22Rv1 (cell line): ENCODE results near the gene ADCY9.
"Not testable (repeated sequence)": the region's sequence is repeated elsewhere in the genome, so short reads cannot be mapped to it uniquely, and the experiment has no call there.

Experiments used
- H3K27ac ChIP-seq: fragments of 450-650 bp; 2 replicates; pipeline ENCODE4 v1.5.1; 2017
- ZFX ChIP-seq: fragments of 450-650 bp; IDR thresholded peaks from 2 replicates; pipeline ENCODE4 v1.6.1; 2017; ENCODE audit warnings: antibody characterized with exemption, borderline replicate concordance
- TF ChIP-seq, protein P1 (sequence below): fragments of 450-650 bp; IDR thresholded peaks from 2 replicates; pipeline ENCODE4 v1.5.1; 2017; ENCODE audit warnings: mild to moderate bottlenecking

ADCY9 gene

DNA sequence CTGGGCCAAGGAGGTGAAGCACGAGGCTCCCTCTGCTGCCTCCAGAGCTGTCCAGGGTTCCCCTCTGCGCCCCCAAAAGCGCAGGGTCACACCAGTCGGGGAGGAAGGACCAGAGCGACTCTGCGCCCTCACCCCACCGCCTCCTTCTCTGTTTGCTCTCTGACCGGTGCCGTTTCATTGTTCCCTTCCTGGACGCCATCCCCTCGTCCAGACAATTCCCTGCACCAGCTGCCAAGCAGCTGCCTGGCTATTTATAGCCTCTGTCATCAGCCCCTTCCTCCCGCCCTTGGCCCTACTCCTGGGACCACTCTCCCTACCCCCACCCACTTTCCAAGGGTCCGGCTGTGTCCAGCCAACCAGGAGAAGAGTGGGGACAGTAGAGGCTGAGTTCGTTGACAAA lies 167.0 kb downstream of the ADCY9 start:
- TF ChIP-seq, protein P1, sequence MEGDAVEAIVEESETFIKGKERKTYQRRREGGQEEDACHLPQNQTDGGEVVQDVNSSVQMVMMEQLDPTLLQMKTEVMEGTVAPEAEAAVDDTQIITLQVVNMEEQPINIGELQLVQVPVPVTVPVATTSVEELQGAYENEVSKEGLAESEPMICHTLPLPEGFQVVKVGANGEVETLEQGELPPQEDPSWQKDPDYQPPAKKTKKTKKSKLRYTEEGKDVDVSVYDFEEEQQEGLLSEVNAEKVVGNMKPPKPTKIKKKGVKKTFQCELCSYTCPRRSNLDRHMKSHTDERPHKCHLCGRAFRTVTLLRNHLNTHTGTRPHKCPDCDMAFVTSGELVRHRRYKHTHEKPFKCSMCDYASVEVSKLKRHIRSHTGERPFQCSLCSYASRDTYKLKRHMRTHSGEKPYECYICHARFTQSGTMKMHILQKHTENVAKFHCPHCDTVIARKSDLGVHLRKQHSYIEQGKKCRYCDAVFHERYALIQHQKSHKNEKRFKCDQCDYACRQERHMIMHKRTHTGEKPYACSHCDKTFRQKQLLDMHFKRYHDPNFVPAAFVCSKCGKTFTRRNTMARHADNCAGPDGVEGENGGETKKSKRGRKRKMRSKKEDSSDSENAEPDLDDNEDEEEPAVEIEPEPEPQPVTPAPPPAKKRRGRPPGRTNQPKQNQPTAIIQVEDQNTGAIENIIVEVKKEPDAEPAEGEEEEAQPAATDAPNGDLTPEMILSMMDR: no peak
- TF ChIP-seq ZFX: no peak
- H3K27ac ChIP-seq: no peak overlapping the region

DNA sequence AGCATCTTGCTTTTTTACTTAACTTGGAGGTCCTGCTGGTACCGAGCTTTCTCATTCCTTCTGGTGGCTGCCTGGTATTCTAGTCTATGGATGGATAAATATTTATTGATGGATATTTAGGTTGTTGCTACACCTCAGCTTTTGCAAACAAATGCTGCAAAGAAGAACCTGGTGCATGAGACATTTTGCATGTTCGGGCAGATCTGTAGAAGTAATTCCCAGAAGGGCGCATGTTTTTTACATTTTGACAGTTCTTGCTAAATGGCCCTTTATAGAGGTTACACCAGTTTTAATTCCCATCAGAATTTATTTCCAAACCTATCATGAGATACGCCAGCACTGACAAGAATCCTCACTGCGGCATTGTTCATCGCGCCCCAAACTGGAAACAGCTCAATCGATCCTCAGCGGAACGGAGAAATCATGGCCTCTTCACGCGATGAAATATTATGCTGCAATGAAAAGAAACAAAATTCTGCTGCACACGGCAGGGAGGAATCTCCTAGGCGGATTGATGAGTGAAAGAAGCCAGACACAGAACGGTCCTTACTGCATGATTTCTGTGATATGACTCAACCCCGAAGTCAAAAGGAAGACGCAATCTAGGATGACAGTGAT lies 167.8 kb downstream of the ADCY9 start:
- H3K27ac ChIP-seq: no peak overlapping the region
- TF ChIP-seq, protein P1: no peak
- TF ChIP-seq ZFX: no peak

DNA sequence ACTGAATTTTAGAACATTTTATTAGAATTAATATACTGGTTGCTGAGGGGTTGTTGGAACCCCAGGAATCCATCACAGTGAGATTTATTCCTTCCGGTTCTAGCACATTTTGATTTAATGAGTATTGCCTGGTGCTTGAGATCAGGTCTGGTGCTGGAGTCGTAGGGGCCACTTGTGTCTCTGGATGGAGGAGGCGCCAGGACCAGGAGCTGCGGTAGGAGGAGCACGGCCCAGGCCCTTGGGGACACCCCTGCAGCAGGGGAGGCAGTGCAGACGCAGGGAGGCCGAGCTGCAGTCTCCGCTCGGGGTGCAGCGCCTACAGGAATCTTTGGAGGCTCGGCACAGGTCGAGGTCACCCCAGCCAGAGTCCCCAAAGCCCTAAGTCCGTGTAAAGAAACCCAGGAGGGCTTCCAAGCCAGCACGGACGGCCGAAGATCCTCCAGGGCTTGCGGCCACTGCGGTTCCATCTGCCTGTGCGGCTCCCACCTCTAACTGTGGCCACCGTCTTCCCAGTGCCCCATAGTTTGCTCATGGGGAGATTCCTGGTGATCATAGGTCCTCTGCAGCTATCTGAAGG lies 169.6 kb downstream of the ADCY9 start:
- TF ChIP-seq ZFX: no peak
- TF ChIP-seq, protein P1: no peak

DNA sequence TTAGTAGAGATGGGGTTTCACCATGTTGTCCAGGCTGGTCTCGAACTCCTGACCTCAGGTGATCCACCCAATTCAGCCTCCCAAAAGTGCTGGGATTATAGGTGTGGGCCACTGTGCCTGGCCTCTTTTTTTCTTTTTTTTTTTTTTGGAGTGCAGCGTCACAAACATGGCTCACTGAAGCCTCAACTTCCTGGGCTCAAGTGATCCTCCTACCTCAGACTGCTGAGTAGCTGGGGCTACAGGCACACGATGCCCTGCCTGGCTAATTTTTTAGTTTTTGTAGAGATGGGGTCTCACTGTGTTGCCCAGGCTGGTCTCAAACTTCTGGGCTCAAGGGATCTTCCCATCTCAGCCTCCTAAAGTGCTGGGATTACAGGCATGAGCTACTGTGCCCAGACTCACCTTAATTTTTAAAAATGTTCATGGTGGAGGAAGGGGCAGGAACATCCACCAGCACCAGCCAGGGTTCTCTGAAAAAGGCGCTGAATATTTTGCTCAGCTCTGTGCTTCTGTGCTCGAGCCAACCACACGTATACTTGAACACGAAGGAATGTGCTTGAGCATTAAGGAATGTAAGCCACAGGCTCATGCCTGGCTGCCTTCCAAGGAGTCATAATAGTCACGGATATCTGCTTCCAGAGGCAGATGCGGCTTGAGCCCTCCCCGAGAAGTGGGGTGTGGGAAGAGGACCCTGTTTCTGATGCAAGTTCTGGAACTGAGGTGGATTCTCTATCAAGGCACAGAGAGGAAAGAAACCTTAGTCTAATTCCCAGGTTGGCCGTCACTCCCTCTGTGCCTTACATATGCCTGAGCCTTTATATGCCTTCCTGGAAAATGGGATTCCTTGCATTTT lies 170.3 kb downstream of the ADCY9 start:
- TF ChIP-seq ZFX: no peak
- TF ChIP-seq, protein P1: no peak
- H3K27ac ChIP-seq: no peak overlapping the region

More for the DNA sequence above, 169.6 kb downstream of the ADCY9 start:
- no peak overlapping the region for H3K27ac ChIP-seq

DNA sequence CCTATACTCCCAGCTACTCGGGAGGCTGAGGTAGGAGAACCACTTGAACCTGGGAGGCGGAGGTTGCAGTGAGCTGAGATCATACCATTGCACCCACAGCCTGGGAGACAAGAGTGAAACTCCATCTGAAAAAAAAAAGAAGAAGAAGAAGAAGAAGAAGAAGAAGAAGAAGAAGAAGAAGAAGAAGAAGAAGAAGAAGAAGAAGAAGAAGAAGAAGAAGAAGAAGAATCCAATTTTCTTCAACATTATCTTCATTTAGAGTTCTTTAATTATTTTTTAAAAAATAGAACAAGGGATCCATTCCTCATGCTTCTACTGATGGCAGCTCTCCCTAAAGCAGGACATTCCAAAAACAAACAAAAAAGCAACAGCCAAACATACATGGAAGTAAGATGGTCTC lies 171.8 kb downstream of the ADCY9 start:
- not testable (repeated sequence) for H3K27ac ChIP-seq

DNA sequence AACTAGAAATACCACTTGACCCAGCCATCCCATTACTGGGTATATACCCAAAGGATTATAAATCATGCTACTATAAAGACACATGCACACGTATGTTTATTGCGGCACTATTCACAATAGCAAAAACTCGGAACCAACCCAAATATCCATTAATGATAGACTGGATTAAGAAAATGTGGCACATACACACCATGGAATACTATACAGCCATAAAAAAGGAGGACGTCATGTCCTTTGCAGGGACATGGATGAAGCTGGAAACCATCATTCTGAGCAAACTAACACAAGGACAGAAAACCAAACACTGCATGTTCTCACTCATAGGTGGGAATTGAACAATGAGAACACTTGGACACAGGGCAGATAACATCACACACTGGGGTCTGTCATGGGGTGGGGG lies 174.1 kb downstream of the ADCY9 start:
- not testable (repeated sequence) for H3K27ac ChIP-seq

DNA sequence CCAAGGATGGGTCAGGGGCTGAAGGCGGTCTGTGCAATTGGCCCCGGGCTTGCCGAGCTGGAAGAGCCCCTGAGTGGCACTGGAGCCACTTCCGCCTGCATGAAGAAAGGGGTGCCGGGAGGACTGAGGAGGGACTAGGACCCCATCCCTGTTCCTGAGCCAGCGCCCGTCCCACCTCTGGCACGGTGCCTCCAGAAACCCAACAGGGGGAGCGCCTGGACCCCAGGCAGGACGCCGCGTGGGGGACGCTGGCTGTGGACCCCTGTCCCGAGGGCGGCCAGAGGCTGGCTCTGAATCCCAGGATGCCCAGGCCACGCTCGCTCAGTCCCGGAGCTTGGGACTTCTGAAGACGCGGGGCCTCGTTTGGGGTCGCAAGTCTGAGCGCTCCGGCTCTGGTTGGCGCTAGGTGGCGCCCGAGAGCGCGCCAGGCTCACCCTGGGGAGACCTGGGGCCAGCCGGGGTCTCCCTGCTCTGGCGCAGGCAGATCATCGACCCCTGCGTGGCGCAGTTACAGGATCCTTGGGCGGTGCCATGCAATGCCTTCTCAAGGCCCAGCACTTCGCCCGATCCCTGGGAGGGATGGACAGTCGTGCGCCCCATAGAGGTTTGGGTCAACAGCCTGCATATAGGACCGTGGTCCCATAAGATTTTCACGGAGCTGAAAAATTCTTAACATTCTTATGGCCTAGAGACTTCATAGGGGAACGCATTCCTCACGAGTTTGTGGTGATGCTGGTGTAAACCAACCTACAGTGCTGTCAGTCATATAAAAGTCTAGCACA lies 177.2 kb downstream of the ADCY9 start:
- H3K27ac ChIP-seq: no peak overlapping the region
- TF ChIP-seq ZFX: no peak
- TF ChIP-seq, protein P1: peak; percentile 99

DNA sequence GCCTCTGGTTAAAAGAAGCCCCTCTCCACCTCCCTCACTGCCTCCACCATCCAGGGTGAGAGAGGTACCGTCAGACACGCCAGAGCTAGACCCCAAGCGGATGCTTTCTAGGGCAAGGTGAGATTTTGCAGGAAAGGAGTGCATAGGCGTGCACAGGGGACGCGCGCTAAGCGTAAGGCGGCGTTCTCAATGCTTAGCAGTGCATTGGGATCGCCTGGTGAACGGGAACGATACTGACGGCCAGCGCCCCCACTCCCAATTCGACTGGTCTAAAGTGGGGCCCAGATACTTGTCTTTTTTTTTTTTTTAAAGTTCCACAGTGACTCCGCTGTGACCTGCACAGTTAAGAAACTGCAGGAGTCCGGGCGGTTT lies 177.8 kb downstream of the ADCY9 start:
- no peak overlapping the region for H3K27ac ChIP-seq
- TF ChIP-seq, protein P1: no peak
- no peak for TF ChIP-seq ZFX
